Glomerular visceral epithelial cell (primary cell): ENCODE data around the gene SLC25A14.
A peak's percentile ranks its signal among the peaks of the same experiment; 100 is the strongest.
"Not testable (repeated sequence)": the region's sequence is repeated elsewhere in the genome, so short reads cannot be mapped to it uniquely, and the experiment has no call there.

Experiments used
- DNase-seq: peaks from one replicate; pipeline ENCODE4 v3.0.0-alpha.2; 2016; ENCODE audit errors: extremely low spot score

The SLC25A14 gene, protein sequence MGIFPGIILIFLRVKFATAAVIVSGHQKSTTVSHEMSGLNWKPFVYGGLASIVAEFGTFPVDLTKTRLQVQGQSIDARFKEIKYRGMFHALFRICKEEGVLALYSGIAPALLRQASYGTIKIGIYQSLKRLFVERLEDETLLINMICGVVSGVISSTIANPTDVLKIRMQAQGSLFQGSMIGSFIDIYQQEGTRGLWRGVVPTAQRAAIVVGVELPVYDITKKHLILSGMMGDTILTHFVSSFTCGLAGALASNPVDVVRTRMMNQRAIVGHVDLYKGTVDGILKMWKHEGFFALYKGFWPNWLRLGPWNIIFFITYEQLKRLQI

DNA sequence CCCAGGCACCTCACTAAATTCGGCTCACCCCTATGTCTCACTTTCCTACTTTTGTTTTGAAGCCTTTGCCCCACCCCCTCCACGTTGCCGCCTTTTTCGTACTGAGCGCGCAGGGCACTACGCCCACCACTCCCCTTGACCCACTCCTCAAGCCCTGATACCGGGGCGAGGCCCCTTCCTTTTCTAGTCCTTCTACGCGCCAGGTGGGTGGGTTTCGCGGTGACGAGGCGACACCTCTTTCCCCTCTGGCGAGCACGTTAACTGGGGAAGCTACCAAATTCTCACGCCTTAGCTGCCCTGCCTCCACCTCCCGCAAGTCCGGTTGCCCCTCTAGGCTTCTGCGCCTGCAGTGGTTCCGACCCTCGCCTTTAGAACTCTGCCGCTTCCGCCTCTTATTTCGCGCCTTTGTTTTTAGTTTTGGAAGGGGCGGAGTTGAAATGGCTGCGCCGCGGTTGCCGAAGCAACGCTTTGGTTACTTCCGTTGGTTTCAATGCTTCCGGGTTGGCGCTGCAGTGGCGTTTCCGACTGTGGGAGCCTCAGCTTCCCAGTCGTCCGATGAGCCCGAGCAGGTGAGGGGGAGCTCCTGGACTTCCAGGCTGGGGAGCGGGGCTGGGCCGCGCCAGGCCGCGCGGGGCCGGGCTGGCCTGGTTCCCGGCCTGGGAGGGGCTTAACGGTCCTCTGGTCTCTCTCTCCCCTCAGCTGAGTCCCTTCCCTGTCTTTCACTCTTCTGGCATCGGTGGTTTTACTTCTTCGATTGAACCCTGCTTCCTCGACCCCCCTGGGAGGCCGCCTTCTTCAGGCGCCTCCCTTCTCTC is at the start of gene SLC25A14:
TSS of gene SLC25A14 (plus strand) at position 512 of the 815 bp plus-strand sequence. CDS start 360 bp downstream, outside the sequence.
- DNase-seq: peak; percentile 78

GRCh38 chrX:130295519-130296296 is 44.0 kb upstream of the SLC25A14 start:
- no peak for DNase-seq

DNA sequence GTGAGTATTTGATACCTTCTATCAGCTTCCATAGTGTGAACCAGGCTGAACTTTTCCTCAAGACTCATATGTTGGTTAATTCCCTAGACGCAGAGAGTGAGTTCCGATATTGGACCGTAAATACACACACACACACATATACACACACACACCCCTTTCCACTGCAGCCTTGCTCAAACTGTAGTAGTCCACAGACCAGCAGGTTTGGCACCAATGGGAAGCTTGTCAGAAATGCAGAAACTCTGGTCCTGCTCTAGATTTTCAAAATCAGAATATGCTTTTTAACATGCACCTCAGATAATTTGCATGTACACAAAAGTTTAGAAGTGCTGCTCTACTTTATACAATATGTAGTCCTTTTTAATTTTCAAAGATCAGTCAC is 43.4 kb upstream of the SLC25A14 start:
- no peak for DNase-seq

- DNase-seq: no peak
Observed at GRCh38 chrX:130296743-130297142, 43.0 kb upstream of the SLC25A14 start.

GRCh38 chrX:130299279-130300009 is 40.3 kb upstream of the SLC25A14 start:
- no peak for DNase-seq

- no peak for DNase-seq
Observed at GRCh38 chrX:130300010-130300282, 39.8 kb upstream of the SLC25A14 start.

- no peak for DNase-seq
Observed at GRCh38 chrX:130301405-130301804, 38.3 kb upstream of the SLC25A14 start.

- DNase-seq: no peak
Observed at GRCh38 chrX:130301977-130302376, 37.7 kb upstream of the SLC25A14 start.

DNA sequence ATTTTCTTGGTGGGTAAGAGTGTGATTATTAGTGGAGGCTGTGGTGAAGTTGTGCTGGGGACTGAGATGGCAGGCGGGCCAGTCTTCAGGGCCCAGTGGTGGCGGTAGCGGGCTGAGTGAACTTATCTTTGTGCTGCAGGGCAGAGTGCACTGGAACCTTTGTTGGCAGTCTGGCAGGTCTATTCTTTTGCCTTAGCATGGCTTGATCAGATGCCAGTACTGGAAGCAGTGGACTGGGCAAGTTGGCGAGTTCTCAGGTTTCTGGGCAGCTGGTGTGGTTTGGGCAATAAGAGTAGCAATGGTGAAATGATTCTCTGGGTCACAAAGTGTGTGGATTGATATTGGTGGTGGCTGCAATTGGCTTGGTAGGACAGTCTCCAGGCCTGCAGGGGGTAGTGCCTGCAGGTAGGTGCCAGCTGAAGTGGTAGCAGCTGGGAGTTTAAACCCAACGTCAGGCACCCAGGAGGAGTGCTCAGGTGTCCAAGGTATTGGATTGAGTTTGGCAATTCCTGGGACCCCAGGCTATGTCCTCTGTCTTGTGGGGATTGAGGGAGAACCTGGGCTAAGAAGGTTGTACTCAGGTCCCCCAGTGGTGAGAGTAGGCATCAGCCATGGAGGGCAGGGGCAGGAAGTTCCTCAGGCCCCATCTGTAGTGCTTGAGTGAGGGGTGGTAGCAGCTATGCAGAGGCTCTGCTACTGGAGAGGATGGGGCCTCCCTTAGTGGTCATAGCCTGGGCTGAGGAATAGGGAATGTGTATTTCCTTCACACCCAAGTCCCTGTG is 34.9 kb upstream of the SLC25A14 start:
- no peak for DNase-seq

- not testable (repeated sequence) for DNase-seq
Observed at GRCh38 chrX:130319886-130320285, 19.8 kb upstream of the SLC25A14 start.

- DNase-seq: no peak
Observed at GRCh38 chrX:130321550-130321949, 18.2 kb upstream of the SLC25A14 start.

DNA sequence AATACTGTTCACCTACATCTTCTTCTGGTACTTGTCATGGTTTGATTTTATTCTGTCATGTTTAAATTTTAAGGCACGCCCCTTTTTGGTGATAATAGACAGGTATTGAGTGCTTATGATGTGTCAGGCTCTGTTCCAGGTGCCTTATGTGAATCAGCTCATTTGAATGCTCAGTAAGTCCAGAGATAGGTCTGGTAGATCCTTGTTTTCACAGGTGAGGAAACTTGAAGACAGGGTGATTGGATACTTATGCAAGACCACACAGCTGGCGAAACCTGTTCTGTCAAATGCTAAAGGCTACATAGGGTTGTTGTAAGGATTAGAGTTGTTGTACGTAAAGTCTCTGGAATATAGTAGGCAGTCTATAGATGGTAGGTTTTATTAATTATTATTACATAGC is 9.6 kb upstream of the SLC25A14 start:
- no peak for DNase-seq

GRCh38 chrX:130330706-130331105 is 9.0 kb upstream of the SLC25A14 start:
- peak; percentile 52 for DNase-seq

DNA sequence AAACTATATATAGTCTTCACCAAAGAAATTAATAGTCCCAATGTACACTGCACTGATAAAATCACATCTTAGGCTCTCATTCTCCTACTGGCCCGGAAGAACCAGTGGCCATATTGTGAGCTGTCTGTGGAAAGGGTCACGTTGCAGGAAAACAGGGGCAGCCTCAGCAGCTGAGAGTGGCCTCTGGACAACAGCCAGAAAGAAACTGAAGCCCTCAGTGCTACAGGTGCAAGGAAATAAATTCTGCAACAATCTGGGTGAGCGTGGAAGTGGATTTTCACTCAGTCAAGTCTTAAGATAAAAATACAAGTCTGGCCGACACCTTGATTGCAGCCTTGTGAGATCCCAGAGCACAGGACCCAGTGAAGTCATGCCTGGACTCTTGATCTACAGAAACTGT is 3.2 kb upstream of the SLC25A14 start:
- no peak for DNase-seq

GRCh38 chrX:130338869-130339268 is 850 bp upstream of the SLC25A14 start:
- DNase-seq: not testable (repeated sequence)

- DNase-seq: no peak
Observed at GRCh38 chrX:130340271-130340670, 552 bp downstream of the SLC25A14 start.

GRCh38 chrX:130343411-130343810 is 3.7 kb downstream of the SLC25A14 start:
- DNase-seq: no peak

DNA sequence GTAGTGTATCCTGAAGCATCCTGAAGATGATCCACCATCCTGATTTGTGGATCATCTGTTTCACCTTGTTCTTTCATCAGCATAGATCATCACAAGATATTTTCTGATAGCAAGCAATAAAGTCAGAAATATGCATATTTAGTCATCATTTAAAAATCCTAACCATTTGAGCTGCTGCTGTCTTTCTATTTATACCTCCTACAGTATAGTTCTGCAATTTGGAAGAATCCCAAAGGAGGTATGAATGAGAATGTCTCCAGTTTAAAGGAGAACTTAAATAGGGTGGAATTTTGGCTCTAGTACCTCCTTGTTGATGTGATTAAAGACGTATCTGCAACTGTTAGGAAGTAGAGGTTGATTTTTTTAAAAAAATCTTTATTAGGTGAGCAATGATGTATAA is 7.6 kb downstream of the SLC25A14 start:
- DNase-seq: no peak

GRCh38 chrX:130351567-130351966 is 11.8 kb downstream of the SLC25A14 start:
- no peak for DNase-seq

GRCh38 chrX:130352050-130352449 is 12.3 kb downstream of the SLC25A14 start:
- not testable (repeated sequence) for DNase-seq

- DNase-seq: no peak
Observed at GRCh38 chrX:130376077-130376476, 36.4 kb downstream of the SLC25A14 start.
